K562 (cell line): ENCODE data around the gene IQGAP3. TPM values are rescaled to one million over a fixed set of nuclear protein-coding genes. Genes with fewer than 3 reads are reported as not detected.

Experiments
- ATAC-seq: fragments of 200-7000 bp; cut with Tn5 transposase; 3 replicates; pipeline ENCODE4 v1.9.1; 2020; ENCODE audit warnings: moderate library complexity
- BruUV-seq: library from RNA; stranded (reverse); fragments of 400-500 nt; replicated peaks from 2 replicates; lab custom pipeline; 2021; lab: Mats Ljungman, UMichigan
- CTCF ChIA-PET: fragments of 300-600 bp; formaldehyde crosslinking; extraction: SDS; loops from one replicate; lab custom pipeline; 2021; ENCODE audit warnings: low intra/inter-chr PET ratio; lab: Yijun Ruan, JAX
- POLR2A ChIA-PET: fragments of 300-600, 350-650 bp; sonication (Branson Sonifier 250); formaldehyde crosslinking; extraction: SDS; loops from one replicate; lab custom pipeline; 2021; ENCODE audit warnings: antibody characterized with exemption, inconsistent platforms; lab: Yijun Ruan, JAX
- DNase-seq, 4 experiments: peaks; one replicate each; pipeline versions ENCODE4 v3.0.0 to v3.0.0-alpha.2; 2011 to 2018; ENCODE audit warnings: low spot score in 3 of 4, mixed read lengths in 3 of 4; ENCODE audit errors: extremely low read depth in 1 of 4
- FAIRE-seq: peaks from 2 replicates; lab custom pipeline; 2011; peaks lifted over from hg19 to GRCh38; lab: Jason Lieb, UNC
- H2AFZ ChIP-seq: 2 replicates; pipeline ENCODE4 v1.6.0; 2011; ENCODE audit warnings: low read depth, low read length, control low read depth, inconsistent platforms
- H3K27ac ChIP-seq: fragments of 200-600 bp; 3 replicates; pipeline ENCODE4 v1.8.0; 2011; ENCODE audit warnings: low read depth, mild to moderate bottlenecking, control low read depth, inconsistent platforms, low read length, moderate library complexity, mixed read lengths; ENCODE audit errors: extremely low read depth
- H3K27me3 ChIP-seq, 2 experiments: fragments of 300-600 bp in 1 of 2; 2 replicates in 1 of 2; 3 replicates in 1 of 2; pipeline versions ENCODE4 v1.6.0 to v1.8.0; 2011; ENCODE audit warnings: inconsistent platforms in 2 of 2, low read length in 2 of 2, mild to moderate bottlenecking in 1 of 2, mixed read lengths in 1 of 2, moderate library complexity in 1 of 2; ENCODE audit not compliant: control insufficient read depth in 2 of 2, insufficient read depth in 2 of 2
- H3K36me3 ChIP-seq: fragments of 300-600 bp; 3 replicates; pipeline ENCODE4 v1.8.0; 2011; ENCODE audit warnings: mild to moderate bottlenecking, low read length, inconsistent platforms; ENCODE audit not compliant: control insufficient read depth, insufficient read depth
- H3K4me1 ChIP-seq, 2 experiments: fragments of 200-600 bp in 1 of 2; replicated peaks in 1 of 2; 2 replicates in 1 of 2; 3 replicates in 1 of 2; pipeline versions ENCODE4 v1.5.1 to v1.8.0; 2011; ENCODE audit warnings: inconsistent platforms in 2 of 2, low read length in 2 of 2, mild to moderate bottlenecking in 1 of 2, mixed read lengths in 1 of 2, moderate library complexity in 1 of 2; ENCODE audit not compliant: control insufficient read depth in 2 of 2, insufficient read depth in 2 of 2
- H3K4me2 ChIP-seq: 2 replicates; pipeline ENCODE4 v1.6.1; 2011; ENCODE audit warnings: low read length, control low read depth, inconsistent platforms, mixed read lengths; ENCODE audit not compliant: insufficient read depth
- H3K4me3 ChIP-seq: fragments of 200-600 bp; sonication (generic), shearing (Covaris generic); 2 replicates; pipeline ENCODE4 v1.5.1; 2016; ENCODE audit warnings: control low read depth, inconsistent platforms
- H3K79me2 ChIP-seq: fragments of 200-600 bp; 3 replicates; pipeline ENCODE4 v1.8.0; 2011; ENCODE audit warnings: low read length, inconsistent platforms; ENCODE audit not compliant: control insufficient read depth, insufficient read depth
- H3K9ac ChIP-seq, 2 experiments: 2 replicates each; pipeline versions ENCODE4 v1.6.0 to v1.6.1; 2011; ENCODE audit warnings: low read depth in 2 of 2, low read length in 2 of 2, control low read depth in 1 of 2, inconsistent platforms in 1 of 2, mild to moderate bottlenecking in 1 of 2, mixed read lengths in 1 of 2; ENCODE audit not compliant: insufficient read depth in 1 of 2
- H3K9me1 ChIP-seq: one replicate; pipeline ENCODE4 v1.6.0; 2011; ENCODE audit warnings: inconsistent platforms, mild to moderate bottlenecking, low read length, moderate library complexity; ENCODE audit not compliant: control insufficient read depth, insufficient read depth
- H3K9me3 ChIP-seq: replicated peaks from 2 replicates; pipeline ENCODE4 v1.5.1; 2011; ENCODE audit warnings: low read depth, low read length, inconsistent platforms; ENCODE audit not compliant: control insufficient read depth, insufficient read depth
- H4K20me1 ChIP-seq: replicated peaks from 2 replicates; pipeline ENCODE4 v1.6.1; 2011; ENCODE audit warnings: low read length, inconsistent platforms, mixed read lengths; ENCODE audit not compliant: control insufficient read depth, insufficient read depth
- ARID2 ChIP-seq: fragments of 450-650 bp; IDR thresholded peaks from 2 replicates; pipeline ENCODE4 v1.6.1; 2017; ENCODE audit warnings: antibody characterized with exemption, mild to moderate bottlenecking
- ASH1L ChIP-seq: fragments of 450-650 bp; IDR thresholded peaks from 2 replicates; pipeline ENCODE4 v1.6.1; 2018; ENCODE audit warnings: borderline replicate concordance, mild to moderate bottlenecking, low read depth; ENCODE audit not compliant: partially characterized antibody
- ATF4 ChIP-seq: fragments of 450-650 bp; formaldehyde crosslinking; IDR thresholded peaks from 2 replicates; pipeline ENCODE4 v1.4.0; 2022; ENCODE audit warnings: mild to moderate bottlenecking, moderate library complexity
- CC2D1A ChIP-seq: fragments of 450-650 bp; IDR thresholded peaks from 2 replicates; pipeline ENCODE4 v1.6.1; 2017; ENCODE audit warnings: mild to moderate bottlenecking
- ESRRA ChIP-seq: fragments of 450-650 bp; IDR thresholded peaks from 2 replicates; pipeline ENCODE4 v1.6.1; 2014; ENCODE audit warnings: low read depth, mild to moderate bottlenecking, moderate library complexity, borderline replicate concordance
- KLF16 ChIP-seq: IDR thresholded peaks from 2 replicates; pipeline ENCODE4 v1.6.1; 2016; ENCODE audit warnings: antibody characterized with exemption
- RAD21 ChIP-seq, 2 experiments: fragments of 250-450 bp in 1 of 2; fragments of 450-650 bp in 1 of 2; sonication (Bioruptor Pico) in 1 of 2; formaldehyde crosslinking in 1 of 2; IDR thresholded peaks in 1 of 2; conservative IDR thresholded peaks in 1 of 2; 2 replicates each; pipeline versions ENCODE4 v1.4.0 to v1.8.0; 2020 to 2022; ENCODE audit warnings: mild to moderate bottlenecking in 2 of 2, moderate library complexity in 1 of 2
- REST ChIP-seq, 2 experiments: fragments of 450-650 bp; formaldehyde crosslinking in 1 of 2; IDR thresholded peaks; 2 replicates each; pipeline versions ENCODE4 v1.4.0 to v1.6.1; 2014 to 2020; ENCODE audit warnings: mild to moderate bottlenecking in 2 of 2, borderline replicate concordance in 1 of 2, low read depth in 1 of 2
- SMARCA5 ChIP-seq: fragments of 450-650 bp; IDR thresholded peaks from 2 replicates; pipeline ENCODE4 v1.6.1; 2016
- SMC3 ChIP-seq: conservative IDR thresholded peaks from 2 replicates; pipeline ENCODE4 v1.6.1; 2011; ENCODE audit warnings: low read depth, low read length, improper control_type of control experiment; ENCODE audit not compliant: insufficient read depth
- SPI1 ChIP-seq: IDR thresholded peaks from 2 replicates; pipeline ENCODE4 v1.6.1; 2011; ENCODE audit warnings: low read depth, low read length, control low read depth, borderline replicate concordance
- ZKSCAN8 ChIP-seq: fragments of 200-800 bp; sonication (Bioruptor generic); IDR thresholded peaks from 2 replicates; pipeline ENCODE4 v1.6.1; 2016; ENCODE audit warnings: missing genetic modification characterization, missing compliant biosample characterization
- WGBS: fragments of 100-300 bp; shearing (Covaris generic); methylation state at CpG from one replicate; pipeline ENCODE4 v1.1.6; 2016; ENCODE audit warnings: low coverage, mixed read lengths; ENCODE audit not compliant: insufficient coverage; ENCODE audit errors: missing lambda C conversion rate; 5-methylcytosine and 5-hydroxymethylcytosine counted together
- in situ Hi-C: fragments of 300-500 bp; cut with MboI; formaldehyde crosslinking; loops from 4 replicates; pipeline ENCODE4 v1.15.0; 2018; ENCODE audit warnings: inconsistent platforms, mixed read lengths
- intact Hi-C: fragments of 100-400 bp; cut with micrococcal nuclease; formaldehyde crosslinking; loops from 2 replicates; pipeline ENCODE4 v1.14.2; 2022
- polyA plus RNA-seq, 8 experiments: library from polyadenylated mRNA; depleted of rRNA in 4 of 8; stranded (reverse) in 5 of 8; unstranded in 3 of 8; fragments of >200 nt; fragmentation: Nextera tagmentation in 2 of 8; fragmentation: Illumina TruSeq in 1 of 8; extraction: Ambion mirVana in 2 of 8; extraction: Trizol in 1 of 8; gene quantifications; 2 replicates each; pipeline versions ENCODE4 v1.2.1 to v1.2.3, GENCODE V29; 2011 to 2014; ENCODE audit warnings: inconsistent platforms in 1 of 8, missing spikeins in 1 of 8
- total RNA-seq, 7 experiments: library from RNA; depleted of rRNA in 6 of 7; stranded (reverse); fragments of >200 nt in 6 of 7; fragmentation: Illumina TruSeq in 2 of 7; extraction: Trizol in 2 of 7; gene quantifications; 2 replicates each; pipeline versions ENCODE4 v1.2.1 to v1.2.3, GENCODE V29; 2011 to 2021; ENCODE audit warnings: low replicate concordance in 1 of 7

IQGAP3 gene
- total and polyA plus RNA-seq, 9 of the 15 experiments (the other 6 are each of a cell fraction or from before 2014, with no cell fraction given): 1.4 to 16.6 (median 11.9) TPM

GRCh38 chr1:156583821-156584622 lies 11.7 kb upstream of the IQGAP3 start:
- no peak overlapping the region for H3K4me2 ChIP-seq
- H3K79me2 ChIP-seq: no peaks in the 10 kb centered on the region
- H3K9ac ChIP-seq: no peak overlapping the region
- intact Hi-C loops: loop anchor here (1.0 to 2.0 kb wide), 2 partner anchors 24 to 127 kb away; no protein-coding TSS in a partner anchor
- H3K36me3 ChIP-seq: no peaks in the 10 kb centered on the region
- H3K4me3 ChIP-seq: no peak overlapping the region
- no TSS peak for BruUV-seq
- CTCF ChIA-PET: interaction anchor here (0.5 to 4.6 kb wide), 8 partner anchors 17 to 344 kb away, joined by 4 to 77 read pairs (median 6); partner anchors contain the start of gene GPATCH4
- H3K4me1 ChIP-seq: peaks cover 0 to 10% of the 10 kb centered on the region in 2 experiments; a peak in 3 of 5 replicates
- H3K27ac ChIP-seq: no peak overlapping the region
- WGBS: 45% methylated on average over 20 of the region's 20 CpGs
- in situ Hi-C loops: no loop called here
- H3K9me1 ChIP-seq: no peaks in the 10 kb centered on the region
- FAIRE-seq: peak; percentile 95
- no peaks in the 10 kb centered on the region for H3K9me3 ChIP-seq
- POLR2A ChIA-PET: no interaction called here
- peak; percentile 77 to 89 (median 82) for DNase-seq
- no peaks in the 10 kb centered on the region for H4K20me1 ChIP-seq
- peak overlapping the region; percentile 74 for H2AFZ ChIP-seq
- no peaks in the 10 kb centered on the region for H3K27me3 ChIP-seq
- peak; percentile 81 for ATAC-seq
- TF ChIP-seq ASH1L (peak; percentile 14), ZKSCAN8 (CRISPR knock-in tag) (no peak), ARID2 (0 out of 2 replicates have a peak, but pooled peaks have one; percentile 32), SMC3 (peak; percentile 78), RAD21 (CRISPR knock-in tag; conservative IDR thresholded peaks at IDR 0.05 in 1 of 2, IDR thresholded peaks at IDR 0.05 in 1 of 2) (peak; percentile 79 to 92), ATF4 (CRISPR knock-in tag) (no peak), REST (IDR thresholded peaks at IDR 0.05; ENCODE audit: borderline replicate concordance) (peak; percentile 82), REST (CRISPR knock-in tag; IDR thresholded peaks at IDR 0.05; ENCODE audit: low read depth) (no peak), ESRRA (peak; percentile 49; the same call in 1 of the 2 replicates), SPI1 (peak; percentile 49; the same call in 1 of the 2 replicates), KLF16 (peak; percentile 60; the same call in 1 of the 2 replicates), CC2D1A (peak; percentile 44; the same call in 1 of the 2 replicates), SMARCA5 (no peak)
